CD4-positive, alpha-beta T cell treated with Interleukin-1 beta for 1 hour (primary cell): ENCODE results near the gene S1PR3.

Source experiments
- DNase-seq, 2 donors: peaks; one replicate each; pipeline ENCODE4 v3.0.0-alpha.2; 2020 to 2022

The S1PR3 gene

DNA sequence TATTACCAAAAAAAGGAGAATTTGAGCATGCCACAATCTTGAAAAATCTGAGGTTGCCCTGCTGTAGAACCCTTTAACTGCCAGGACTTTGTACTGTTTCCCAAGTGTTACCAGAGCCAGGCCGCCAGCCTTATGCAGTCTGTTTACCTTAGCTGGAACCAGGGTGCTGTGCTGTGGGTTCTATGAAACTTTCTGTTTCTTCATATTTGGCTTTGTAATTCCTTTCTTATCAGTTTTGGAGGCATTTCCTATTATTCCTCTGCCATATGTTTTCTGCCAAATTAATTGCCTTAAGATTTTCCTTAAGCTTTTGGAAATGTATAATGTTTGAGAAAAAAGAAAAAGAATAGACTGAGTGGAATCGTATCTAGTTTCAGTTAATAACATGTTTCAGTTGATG lies 2.1 kb downstream of the S1PR3 start:
- DNase-seq: no peak

DNA sequence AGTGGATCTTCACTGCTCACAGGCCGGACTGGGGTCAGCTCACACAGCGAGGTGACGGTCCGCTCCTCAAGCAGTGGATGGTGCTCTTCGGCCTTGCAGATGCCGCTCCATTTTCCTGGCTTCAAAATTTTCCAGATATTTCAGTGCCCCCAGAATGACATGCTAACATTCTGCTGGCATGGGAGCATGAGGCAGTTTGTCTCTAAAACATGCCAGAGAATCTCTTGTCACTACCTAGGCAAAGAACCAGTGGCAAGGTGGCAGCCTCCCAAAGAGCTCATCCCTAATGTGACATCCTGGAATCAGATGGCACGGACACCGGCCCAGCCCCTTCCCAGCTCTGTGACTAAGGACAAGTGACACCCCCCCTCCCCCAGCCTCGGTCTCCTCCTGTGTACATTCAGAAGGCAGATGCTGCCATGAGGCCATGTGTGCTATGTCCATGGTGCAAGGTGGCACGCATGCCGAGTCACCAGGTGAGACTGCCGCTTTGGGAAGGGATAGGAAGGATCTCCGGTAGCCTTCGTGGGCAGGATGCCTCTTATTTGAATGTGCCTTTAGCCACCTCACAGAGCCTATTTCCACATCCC lies 2.7 kb downstream of the S1PR3 start:
- no peak for DNase-seq

DNA sequence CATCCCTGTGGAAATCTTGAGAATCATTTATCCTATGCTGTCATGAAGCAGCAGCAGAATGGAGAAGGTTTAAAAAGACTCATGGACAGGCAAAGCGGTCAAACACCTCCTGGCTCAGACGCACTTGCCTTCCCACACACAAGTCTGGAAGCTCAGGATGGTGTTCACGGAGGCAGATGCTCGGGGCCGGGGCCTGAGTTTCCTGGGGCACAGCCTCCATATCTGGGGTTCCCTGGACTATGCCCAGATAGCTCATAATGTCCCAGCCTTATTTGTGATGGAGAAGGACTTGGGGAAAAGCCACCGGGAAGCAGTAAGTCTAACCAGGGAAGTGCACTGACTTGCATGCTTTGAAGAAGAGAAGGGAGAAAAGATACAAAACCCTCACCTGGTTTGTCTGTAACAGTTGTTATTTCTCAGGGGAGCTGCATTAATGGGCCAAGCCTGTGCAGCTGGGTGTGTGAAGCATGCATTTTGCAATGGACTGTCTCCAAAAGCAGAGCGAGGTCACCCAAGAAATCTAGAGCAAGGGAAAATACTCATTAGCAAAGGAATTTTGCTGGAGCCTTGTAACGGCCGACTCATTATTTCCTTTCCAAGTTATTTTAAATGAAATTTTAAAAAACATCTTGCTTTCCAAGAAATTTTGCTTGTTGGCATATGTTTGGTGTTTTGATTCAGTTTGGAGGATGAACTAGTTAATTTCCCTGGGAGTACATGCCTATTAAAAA lies 3.4 kb downstream of the S1PR3 start:
- DNase-seq: no peak

DNA sequence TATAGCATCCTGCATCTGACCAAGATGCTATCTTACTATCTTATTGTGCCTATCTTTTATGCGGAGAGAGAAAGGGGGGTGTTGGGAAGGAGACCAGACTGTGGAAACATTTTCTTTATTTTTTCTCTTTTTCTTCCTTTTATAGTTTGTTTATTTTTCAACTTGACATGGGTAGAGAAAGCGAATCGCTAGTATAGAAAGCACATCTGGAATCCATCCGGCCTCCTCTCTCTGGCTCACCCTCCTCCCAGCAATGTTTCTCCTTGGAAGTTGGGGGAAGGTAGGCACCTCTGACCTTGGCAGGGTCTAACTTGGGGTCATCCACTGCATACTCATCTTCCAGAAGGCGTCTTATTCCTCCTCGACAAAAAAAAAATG lies 3.9 kb downstream of the S1PR3 start:
- no peak for DNase-seq

DNA sequence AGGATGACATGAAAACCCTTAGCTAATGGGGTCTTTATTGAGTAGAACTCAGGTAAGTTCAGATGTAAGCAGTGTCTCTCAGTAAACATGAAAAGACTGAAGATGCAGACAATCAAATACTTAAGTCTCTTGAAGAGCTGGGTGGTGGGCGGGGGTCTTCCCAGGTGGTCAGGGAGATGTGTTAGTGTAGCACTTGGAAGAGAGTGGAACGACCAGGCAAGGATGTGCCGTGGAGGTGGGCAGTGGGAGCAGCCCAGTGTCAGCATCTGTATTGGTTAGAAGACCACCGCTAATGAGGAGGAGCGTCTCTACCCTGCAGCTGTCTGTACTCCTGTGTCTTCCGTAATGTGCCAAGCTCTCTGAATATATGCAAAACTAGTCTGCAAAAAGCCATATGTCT lies 4.4 kb downstream of the S1PR3 start:
- no peak for DNase-seq

DNA sequence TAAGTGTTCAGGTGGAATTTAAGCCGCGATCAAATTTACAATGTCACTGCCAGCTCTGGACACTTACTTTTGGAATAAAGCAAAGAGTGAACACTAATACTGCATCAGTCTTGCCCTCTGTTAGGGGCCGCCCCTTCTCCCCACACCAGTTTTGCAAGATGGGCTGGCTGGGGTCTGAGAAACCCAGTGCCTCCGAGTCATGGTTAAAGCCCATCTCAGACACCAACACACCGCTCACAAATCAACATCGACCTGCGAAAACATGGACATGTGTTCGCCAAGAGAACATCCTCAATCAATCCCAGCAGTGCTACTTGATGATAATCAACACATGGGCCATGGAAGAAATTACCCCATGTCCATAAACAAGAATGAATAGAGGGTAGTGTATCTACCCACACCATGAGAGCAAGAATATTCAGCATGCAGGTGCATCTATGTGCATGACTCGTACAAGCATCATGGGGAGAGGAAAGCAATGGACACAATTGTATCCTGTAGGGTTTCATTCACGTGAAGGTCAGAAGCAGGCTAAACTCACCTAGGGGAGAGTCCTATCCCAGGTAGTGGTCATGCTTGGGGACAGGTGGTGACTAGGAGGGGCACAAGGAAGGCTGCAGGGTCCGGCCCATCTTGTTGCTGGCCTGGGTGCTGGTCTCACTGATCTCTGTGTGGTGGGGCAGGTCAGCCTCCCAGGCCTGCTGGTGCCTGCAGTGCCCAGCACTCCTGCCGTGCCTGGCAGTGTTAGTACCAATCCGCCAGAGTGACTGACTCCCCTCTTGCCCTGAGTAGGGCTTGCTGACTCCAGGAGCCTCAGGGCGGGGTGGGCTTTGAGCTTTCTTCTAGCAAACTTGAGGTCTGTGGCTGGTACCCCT lies 5.0 kb downstream of the S1PR3 start:
- DNase-seq: no peak

DNA sequence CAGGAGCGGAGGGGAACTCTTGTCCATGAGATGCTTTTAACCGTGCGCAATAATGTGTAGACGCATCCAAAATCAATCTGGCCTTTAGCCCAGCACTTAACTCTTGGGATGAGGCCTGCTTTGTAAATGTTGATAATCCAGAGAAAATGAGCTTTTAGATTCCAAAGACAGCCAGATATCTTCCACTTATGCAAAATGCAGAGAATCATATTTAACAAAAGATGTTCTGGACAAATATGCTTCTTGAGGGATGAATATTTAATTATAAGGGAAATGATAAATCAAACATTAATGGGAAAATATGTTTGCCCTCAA lies 5.6 kb downstream of the S1PR3 start:
- no peak for DNase-seq

DNA sequence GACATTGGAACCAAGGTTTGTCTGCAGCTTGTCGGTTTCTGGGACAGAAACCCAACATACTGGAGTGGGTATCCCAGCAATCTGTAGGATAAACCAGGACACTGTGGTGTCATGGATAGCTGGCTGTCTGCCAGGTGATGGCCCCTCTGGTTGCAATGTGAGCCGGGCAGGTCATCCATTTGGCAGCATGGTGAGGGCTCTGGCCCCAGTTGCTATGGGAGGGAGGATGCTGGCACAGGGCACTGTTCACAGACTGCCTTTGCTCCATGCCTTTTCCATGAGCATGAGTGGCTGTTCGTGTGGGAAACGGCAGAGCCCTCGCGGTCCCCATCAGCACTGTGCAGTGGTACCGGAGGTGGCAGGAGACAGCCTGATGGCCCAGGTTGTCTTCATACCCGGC lies 6.4 kb downstream of the S1PR3 start:
- no peak for DNase-seq

DNA sequence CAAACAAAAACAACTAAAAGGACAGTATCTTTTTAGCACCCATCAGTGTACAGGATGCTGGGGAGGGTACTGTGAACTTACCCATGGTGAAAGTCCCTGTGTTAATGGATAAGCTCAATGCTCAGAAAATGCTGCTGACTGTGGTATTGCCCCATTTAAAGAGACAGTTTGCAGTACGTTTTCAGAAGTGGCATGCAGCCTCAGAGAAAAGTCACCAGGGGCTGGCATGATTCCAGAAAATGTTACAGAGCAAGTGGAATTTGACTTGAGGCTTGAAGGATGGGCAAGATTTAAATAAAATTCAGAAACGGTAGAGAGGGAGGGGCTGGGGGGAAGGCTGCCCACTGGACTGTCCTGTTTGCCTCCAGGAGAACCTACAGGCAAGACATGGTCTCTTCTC lies 7.2 kb downstream of the S1PR3 start:
- no peak for DNase-seq

DNA sequence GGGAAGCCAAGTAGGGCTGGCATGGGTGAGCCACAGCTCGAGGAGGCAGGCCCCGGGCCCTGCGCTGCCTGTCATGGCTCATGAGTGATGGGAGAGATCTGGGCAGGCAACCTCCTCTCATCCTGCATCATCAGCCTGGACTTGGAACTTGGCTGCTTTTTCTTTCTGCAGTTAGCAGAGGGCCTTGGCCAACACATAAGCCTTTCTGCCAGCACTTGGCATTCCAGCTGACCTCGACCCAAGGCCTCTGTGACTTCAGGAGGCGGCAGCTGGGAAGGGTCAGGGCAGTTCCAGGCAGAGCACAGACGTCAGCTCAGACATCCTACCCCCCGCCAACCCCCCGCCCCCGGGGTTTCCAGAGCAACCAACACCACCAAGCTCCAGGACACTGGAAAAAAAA lies 7.6 kb downstream of the S1PR3 start:
- DNase-seq: no peak

DNA sequence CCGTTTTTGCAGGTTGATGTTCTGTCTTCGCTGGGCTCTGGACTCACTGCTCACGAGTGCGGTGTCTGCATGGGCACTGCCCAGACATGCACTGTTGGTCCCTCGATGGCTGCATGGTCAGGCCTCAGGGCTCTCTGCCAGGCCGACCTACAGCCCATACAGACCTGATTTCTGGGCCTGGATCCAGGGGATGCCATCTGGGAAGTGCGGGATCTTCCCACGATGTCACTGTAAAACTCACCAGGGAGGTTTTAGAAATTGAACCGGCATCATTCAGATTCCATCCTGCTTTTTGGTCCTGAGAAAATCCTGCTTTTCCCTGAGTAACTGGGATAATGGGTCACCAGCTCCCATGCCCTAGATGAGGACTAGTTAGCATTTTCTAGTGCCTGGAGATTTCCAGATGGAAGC lies 9.1 kb downstream of the S1PR3 start:
- DNase-seq: no peak

DNA sequence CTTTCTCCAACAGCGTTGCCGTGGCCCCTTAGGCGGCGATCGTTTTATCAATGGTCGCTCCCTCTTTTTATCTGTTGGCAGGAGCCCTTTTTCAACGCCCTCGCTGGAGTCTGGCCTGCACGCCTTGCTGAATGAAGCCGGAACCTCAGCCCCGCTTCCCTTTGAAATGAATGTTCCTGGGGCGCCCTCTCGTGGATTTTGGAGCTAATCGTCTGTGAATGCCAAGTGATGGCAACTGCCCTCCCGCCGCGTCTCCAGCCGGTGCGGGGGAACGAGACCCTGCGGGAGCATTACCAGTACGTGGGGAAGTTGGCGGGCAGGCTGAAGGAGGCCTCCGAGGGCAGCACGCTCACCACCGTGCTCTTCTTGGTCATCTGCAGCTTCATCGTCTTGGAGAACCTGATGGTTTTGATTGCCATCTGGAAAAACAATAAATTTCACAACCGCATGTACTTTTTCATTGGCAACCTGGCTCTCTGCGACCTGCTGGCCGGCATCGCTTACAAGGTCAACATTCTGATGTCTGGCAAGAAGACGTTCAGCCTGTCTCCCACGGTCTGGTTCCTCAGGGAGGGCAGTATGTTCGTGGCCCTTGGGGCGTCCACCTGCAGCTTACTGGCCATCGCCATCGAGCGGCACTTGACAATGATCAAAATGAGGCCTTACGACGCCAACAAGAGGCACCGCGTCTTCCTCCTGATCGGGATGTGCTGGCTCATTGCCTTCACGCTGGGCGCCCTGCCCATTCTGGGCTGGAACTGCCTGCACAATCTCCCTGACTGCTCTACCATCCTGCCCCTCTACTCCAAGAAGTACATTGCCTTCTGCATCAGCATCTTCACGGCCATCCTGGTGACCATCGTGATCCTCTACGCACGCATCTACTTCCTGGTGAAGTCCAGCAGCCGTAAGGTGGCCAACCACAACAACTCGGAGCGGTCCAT lies 10.0 kb downstream of the S1PR3 start:
- DNase-seq: peak; percentile 64 to 72

DNA sequence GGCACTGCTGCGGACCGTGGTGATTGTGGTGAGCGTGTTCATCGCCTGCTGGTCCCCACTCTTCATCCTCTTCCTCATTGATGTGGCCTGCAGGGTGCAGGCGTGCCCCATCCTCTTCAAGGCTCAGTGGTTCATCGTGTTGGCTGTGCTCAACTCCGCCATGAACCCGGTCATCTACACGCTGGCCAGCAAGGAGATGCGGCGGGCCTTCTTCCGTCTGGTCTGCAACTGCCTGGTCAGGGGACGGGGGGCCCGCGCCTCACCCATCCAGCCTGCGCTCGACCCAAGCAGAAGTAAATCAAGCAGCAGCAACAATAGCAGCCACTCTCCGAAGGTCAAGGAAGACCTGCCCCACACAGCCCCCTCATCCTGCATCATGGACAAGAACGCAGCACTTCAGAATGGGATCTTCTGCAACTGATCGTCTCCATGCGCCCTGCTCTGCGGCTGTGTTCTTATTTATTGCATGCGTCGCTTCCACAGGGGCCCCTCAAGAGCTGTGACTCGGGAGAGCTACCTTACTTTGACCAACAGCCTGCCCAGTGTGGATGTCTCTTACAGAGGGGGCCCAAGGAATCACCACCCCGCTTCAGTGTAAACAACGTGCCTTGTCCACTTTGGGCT lies 10.8 kb downstream of the S1PR3 start:
- no peak for DNase-seq

DNA sequence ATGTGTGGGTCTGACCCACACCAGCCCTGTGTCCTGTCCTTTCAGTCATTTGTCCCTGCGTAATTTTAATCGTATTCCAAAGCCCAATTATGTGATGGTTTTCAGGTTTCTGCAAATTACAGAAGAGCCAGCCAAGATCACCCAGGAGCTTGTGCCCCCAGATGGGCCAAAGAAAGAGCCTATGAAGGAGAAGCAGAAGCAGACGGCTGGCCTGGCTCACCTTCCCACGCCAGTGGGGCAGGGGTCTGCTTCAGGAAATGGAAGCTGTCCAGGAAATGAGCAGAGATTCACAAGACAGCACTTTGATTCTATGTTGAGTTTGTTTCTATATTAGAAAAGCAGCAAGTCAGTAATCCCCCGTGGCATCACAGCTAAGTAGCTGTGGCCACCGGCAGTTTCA lies 11.7 kb downstream of the S1PR3 start:
- DNase-seq: no peak

DNA sequence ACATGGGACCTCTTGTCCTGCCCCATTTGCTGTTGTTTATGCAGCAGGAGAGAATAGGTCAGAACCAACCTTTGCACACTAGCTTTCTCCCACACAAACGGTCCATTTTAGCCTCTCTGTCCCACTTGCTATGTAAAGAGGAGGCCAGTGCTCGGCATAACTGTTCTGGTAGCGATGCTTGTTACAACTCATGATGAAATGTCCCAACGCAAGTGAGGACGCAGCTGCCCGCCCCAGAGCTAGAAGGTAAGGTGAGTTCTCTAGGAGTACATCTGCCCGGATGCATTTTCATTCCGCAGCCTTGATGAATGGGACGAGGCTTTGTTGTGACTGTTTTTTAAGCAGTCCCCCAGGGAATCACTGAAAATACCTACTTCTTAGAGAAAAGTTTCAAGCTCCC lies 14.1 kb downstream of the S1PR3 start:
- no peak for DNase-seq

DNA sequence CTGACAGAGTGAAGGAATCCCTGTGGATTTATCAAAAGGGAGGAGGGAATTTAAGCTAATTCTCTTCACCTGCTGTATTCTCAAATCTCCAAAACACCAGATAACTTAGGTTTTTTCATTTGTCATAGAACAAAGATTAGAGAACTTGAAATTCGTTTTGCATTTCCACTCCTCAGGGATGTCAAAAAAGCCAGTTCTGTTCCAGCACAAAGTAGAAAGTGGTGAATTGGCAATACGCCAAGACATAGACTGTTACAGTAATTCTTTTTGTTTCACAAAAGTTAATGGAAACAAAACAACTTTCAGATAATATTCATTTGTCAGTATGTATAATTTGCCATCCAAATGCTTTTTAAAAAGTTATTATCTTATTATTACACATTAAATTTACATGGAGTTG lies 15.0 kb downstream of the S1PR3 start:
- no peak for DNase-seq

DNA sequence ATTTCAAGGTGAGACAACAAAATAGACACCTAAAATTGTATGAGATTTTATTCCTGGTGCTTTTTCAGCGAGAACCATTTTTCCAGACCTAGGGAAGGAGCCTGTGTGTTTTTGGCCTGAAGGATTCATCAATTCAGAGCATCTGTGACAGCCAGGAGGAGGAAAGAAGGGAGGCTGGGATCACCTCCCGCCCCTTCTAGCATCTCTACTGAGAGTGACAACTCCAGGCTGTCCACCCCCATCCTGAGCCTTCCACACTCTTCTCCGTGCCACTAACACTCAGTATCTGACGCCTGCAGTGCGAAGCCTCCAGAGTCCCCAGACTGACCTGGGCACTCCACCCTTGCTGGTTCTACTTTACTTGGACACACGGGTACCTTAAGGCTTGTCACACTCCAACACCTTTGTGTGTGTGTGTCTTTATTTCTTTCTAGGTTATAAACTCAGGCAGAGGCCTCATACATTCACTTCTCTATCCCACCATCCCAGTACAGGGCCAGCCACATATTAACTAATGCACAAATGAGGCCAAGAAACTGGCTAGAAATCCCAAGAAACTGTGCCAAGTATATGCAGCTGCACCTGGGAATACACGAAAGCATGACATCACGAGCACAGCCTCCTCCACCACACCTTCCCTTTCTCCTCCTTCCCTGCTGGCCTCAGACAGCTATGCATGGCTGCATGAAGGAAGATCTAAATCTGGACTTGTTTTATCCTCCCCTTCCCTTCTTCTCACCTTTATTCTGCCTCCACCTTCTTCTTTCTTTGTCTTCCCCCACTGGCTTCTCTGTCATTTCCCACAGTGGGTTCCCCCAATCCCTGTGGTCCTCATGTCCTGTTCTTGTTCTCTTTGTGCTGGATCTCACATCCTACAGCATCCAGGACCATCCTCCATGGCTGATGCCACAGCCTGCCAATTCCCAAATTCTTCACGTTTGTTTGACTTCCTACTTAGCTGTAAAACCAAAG lies 16.0 kb downstream of the S1PR3 start:
- no peak for DNase-seq

DNA sequence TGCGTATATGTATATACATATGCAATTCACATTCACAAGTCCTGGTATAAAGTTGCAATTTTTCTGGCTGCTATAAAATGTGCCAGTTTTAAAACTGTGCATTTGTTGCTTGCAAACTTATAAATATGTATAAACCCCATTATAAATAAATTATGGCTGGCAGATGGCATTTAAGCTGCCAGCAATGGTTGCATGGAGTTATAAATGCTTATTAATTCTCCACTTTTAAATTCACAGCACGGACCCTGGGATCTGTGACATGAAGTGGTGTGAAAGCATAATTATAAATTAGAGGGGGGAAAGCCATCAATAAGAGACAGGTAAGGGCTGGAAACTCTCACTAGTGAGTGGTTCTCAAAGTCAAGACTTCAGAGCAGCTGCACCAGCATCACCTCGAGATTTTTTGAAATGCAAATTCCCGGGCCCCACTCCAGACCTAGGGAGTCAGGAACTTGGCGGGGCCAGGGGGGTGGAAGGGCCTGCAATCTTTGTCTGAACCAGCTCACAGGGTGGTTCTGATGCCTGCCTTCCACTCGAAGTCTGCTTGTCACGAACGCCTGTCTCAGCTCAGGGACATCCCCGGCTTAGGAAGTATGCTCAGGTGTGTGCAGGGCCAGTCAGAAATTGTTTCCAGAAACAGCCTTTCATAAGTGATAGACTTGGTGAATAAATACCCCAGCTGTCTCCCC lies 16.9 kb downstream of the S1PR3 start:
- no peak for DNase-seq

DNA sequence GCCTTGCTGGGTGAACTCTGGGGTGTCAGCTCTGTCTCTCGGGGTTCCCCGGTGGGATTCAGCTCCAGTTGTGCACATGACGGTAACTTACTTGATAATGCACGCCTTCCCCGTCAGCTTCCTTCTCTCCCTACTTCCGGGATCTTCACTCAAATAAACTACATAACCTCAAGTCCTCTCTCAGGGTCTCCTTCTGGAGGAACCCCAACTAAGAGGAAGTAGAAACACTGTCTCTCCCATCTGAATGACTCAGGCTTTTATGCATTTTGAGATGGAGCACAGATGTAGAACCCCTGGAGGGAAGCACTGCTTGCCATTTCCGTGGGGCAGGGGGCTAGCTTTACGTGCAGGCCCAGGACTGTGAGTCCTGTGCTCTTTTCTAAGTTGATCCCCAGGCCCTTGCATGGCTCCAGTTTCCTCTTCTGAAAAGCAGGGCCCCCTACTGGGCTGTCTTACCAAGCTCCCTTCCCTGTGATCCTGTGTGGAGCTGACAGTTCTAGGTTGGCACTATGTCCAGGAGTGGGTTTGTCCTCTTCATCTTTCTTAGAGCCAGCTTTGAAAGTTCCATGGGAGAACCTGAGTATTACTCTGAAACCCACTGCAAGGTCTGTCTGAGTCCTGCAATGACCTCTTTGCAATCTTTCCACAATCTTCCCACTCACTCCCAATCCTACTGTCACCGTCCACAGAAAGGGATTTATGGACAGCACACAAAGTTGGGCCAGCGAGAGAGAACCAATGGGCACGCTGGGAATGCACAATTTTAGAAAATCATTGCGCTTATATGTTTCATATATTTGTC lies 17.7 kb downstream of the S1PR3 start:
- no peak for DNase-seq

DNA sequence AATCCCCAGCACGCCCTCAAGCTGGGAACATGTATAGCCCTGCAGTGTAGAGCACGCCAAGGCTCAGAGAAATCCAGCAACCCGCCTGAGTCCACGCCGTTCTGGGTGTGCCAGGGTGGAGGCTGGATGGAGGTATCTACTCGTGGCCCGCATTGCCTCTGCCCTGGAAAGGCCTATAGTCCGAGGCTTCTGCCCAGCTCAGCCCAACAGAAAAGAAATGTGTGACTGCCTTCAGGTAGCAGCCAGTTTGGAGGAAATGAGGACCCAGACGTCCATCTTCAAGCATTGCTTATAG lies 18.2 kb downstream of the S1PR3 start:
- DNase-seq: no peak
